Glutamatergic neuron (in vitro differentiated cells): ENCODE results near the gene MRGPRF. TPM values are rescaled to one million over a fixed set of nuclear protein-coding genes. Genes with fewer than 3 reads are reported as not detected.

ENCODE experiments used
- DNase-seq: peaks from one replicate; pipeline ENCODE4 v3.0.0; 2022
- H3K27ac Mint-ChIP-seq: one replicate; pipeline ENCODE4 v1.8.0; 2020; ENCODE audit warnings: mild to moderate bottlenecking, mixed read lengths, inconsistent platforms; ENCODE audit not compliant: unreplicated experiment
- H3K27me3 Mint-ChIP-seq: one replicate; pipeline ENCODE4 v1.8.0; 2020; ENCODE audit warnings: mild to moderate bottlenecking, moderate library complexity, mixed read lengths, inconsistent platforms; ENCODE audit not compliant: unreplicated experiment
- H3K36me3 Mint-ChIP-seq: one replicate; pipeline ENCODE4 v1.8.0; 2020; ENCODE audit warnings: mild to moderate bottlenecking, mixed read lengths, inconsistent platforms; ENCODE audit not compliant: unreplicated experiment
- H3K4me1 Mint-ChIP-seq: one replicate; pipeline ENCODE4 v1.8.0; 2020; ENCODE audit warnings: mild to moderate bottlenecking, low read depth, mixed read lengths, inconsistent platforms; ENCODE audit not compliant: unreplicated experiment
- H3K4me3 Mint-ChIP-seq: one replicate; pipeline ENCODE4 v1.8.0; 2020; ENCODE audit warnings: mild to moderate bottlenecking, mixed read lengths, inconsistent platforms; ENCODE audit not compliant: unreplicated experiment
- H3K9me3 Mint-ChIP-seq: one replicate; pipeline ENCODE4 v1.8.0; 2020; ENCODE audit warnings: mild to moderate bottlenecking, moderate library complexity, mixed read lengths, inconsistent platforms; ENCODE audit not compliant: unreplicated experiment
- CTCF ChIP-seq: fragments of 200-600 bp; sonication (generic); IDR thresholded peaks from one replicate; pipeline ENCODE4 v1.5.0; 2021; ENCODE audit not compliant: partially characterized antibody, unreplicated experiment
- total RNA-seq: library from RNA; stranded (reverse); fragmentation: NEBNext Ultra II Directional; extraction: Animal tissue kit (Norgen Biotek cat#: 25700); gene quantifications from one replicate; pipeline ENCODE4 v1.2.1, GENCODE V29; 2021; ENCODE audit not compliant: unreplicated experiment

MRGPRF gene
- total RNA-seq, 1 donor from 2014 or later: 1.0 TPM

- H3K4me3 Mint-ChIP-seq: no peak within 1 kb of the TSS
- peaks cover 11% of the 10 kb centered on the region for H3K4me1 Mint-ChIP-seq
- peaks cover 5% of the 10 kb centered on the region for H3K27me3 Mint-ChIP-seq
- no peak for TF ChIP-seq CTCF
- H3K36me3 Mint-ChIP-seq: no peaks in the 10 kb centered on the region
- peaks cover 9% of the 10 kb centered on the region for H3K9me3 Mint-ChIP-seq
- no peak within 1 kb of the TSS for H3K27ac Mint-ChIP-seq
- no peak for DNase-seq
Measured at GRCh38 chr11:68980776-68981065, 32.3 kb downstream of the MRGPRF start, which contains the start of gene MRGPRD. Gene MRGPRD, minus strand, starts transcription at chr11:68980986. Its CDS starts 0 bp downstream, at chr11:68980986.

- H3K27me3 Mint-ChIP-seq: peaks cover 5% of the 10 kb centered on the region
- H3K27ac Mint-ChIP-seq: no peak overlapping the region
- H3K9me3 Mint-ChIP-seq: peaks cover 9% of the 10 kb centered on the region
- no peak for TF ChIP-seq CTCF
- no peak overlapping the region for H3K4me3 Mint-ChIP-seq
- DNase-seq: no peak
- H3K36me3 Mint-ChIP-seq: no peaks in the 10 kb centered on the region
- H3K4me1 Mint-ChIP-seq: peaks cover 11% of the 10 kb centered on the region
Measured at GRCh38 chr11:68979931-68980775, 32.9 kb downstream of the MRGPRF start.

- DNase-seq: peak; percentile 17
- Mint-ChIP-seq H3K4me3 (no peak overlapping the region), H3K36me3 (no peaks in the 10 kb centered on the region), H3K9me3 (peaks cover 9% of the 10 kb centered on the region), H3K27ac (no peak overlapping the region), H3K4me1 (peaks cover 11% of the 10 kb centered on the region), H3K27me3 (peaks cover 5% of the 10 kb centered on the region)
- TF ChIP-seq CTCF: no peak
Measured at GRCh38 chr11:68978931-68979594, 34.0 kb downstream of the MRGPRF start.

- Mint-ChIP-seq H3K4me3 (no peak overlapping the region), H3K4me1 (peaks cover 11% of the 10 kb centered on the region), H3K27ac (no peak overlapping the region), H3K36me3 (no peaks in the 10 kb centered on the region), H3K9me3 (peaks cover 9% of the 10 kb centered on the region), H3K27me3 (peaks cover 5% of the 10 kb centered on the region)
- no peak for TF ChIP-seq CTCF
- no peak for DNase-seq
Measured at GRCh38 chr11:68978626-68978930, 34.5 kb downstream of the MRGPRF start.
